AG10803 (cell line): ENCODE data around the gene PRDM16.

Experiments
- DNase-seq: peaks from one replicate; pipeline ENCODE4 v3.0.0; 2010; ENCODE audit warnings: low read depth
- H3K4me3 ChIP-seq: 2 replicates; pipeline ENCODE4 v1.5.1; 2011; ENCODE audit warnings: mild to moderate bottlenecking, low read length, control low read depth
- CTCF ChIP-seq: conservative IDR thresholded peaks from 2 replicates; pipeline ENCODE4 v1.5.1; 2011; ENCODE audit warnings: mild to moderate bottlenecking, low read length, control low read depth, inconsistent platforms

PRDM16 gene

GRCh38 chr1:3166206-3166918, 97.4 kb downstream of the PRDM16 start:
- no peak for DNase-seq
- no peak for TF ChIP-seq CTCF
- H3K4me3 ChIP-seq, result no peak overlapping the region

- H3K4me3 ChIP-seq, result no peak overlapping the region
- TF ChIP-seq CTCF, result no peak
- no peak for DNase-seq
Observed at GRCh38 chr1:3167255-3167654, 98.3 kb downstream of the PRDM16 start.

GRCh38 chr1:3168678-3169077, 99.7 kb downstream of the PRDM16 start:
- no peak for TF ChIP-seq CTCF
- no peak overlapping the region for H3K4me3 ChIP-seq
- no peak for DNase-seq

- no peak for TF ChIP-seq CTCF
- no peak overlapping the region for H3K4me3 ChIP-seq
- DNase-seq, result no peak
Observed at GRCh38 chr1:3169665-3170356, 100.8 kb downstream of the PRDM16 start.

GRCh38 chr1:3170561-3171453, 101.8 kb downstream of the PRDM16 start:
- no peak for TF ChIP-seq CTCF
- DNase-seq, result peak; percentile 23
- H3K4me3 ChIP-seq, result no peak overlapping the region; the same call in 1 of the 2 replicates

GRCh38 chr1:3171761-3172160, 102.8 kb downstream of the PRDM16 start:
- no peak overlapping the region for H3K4me3 ChIP-seq
- no peak for DNase-seq
- TF ChIP-seq CTCF, result no peak
